ENCODE data around the gene PCDHGA4. TPM values are rescaled to one million over a fixed set of nuclear protein-coding genes. Genes with fewer than 3 reads are reported as not detected.

Gene PCDHGA4
- total and polyA plus RNA-seq, 11 donors: 2.5 to 13.7 (median 9.9) TPM

DNA sequence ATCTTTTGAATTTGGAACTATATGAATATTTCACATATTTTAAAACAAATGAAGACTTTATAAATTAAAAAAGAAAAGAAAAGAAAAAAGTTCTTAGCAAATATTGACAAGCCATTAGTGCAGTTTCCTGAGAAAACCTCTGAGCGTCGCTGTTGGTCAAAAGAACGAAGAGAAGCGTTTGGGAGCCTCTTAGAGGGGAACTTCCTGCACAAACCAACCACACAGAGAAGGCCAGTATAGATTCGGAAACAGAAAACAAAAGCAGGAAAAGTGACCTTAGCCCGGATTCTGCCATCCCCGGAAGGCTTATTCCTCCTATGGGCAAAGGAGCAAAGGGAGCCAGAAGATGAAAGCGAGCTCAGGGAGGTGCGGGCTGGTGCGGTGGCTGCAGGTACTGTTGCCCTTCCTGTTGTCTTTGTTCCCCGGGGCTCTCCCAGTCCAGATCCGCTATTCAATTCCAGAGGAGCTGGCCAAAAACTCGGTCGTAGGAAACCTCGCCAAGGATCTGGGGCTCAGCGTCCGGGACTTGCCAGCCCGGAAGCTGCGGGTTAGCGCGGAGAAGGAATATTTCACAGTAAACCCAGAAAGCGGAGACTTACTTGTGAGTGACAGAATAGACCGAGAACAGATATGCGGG, 5.1 kb downstream of the PCDHGA4 start, which contains the start of gene PCDHGB2:
TSS of gene PCDHGB2 (plus strand) at position 205 of the 637 bp plus-strand sequence. CDS start at position 347, 142 bp downstream.
- intact Hi-C loops (cut with DNase I): loop anchor here in 4 of 10 donors (5.0 to 10.0 kb wide), 3 partner anchors 52 to 165 kb away; partner anchors contain the start of genes PCDHGA10 (in 3 of the 4) and PCDHGB7 (in 2 of the 4)
- H3K4me1 ChIP-seq: peaks cover 0 to 33% (median 0%) of the 10 kb centered on the region in 12 donors
- TF ChIP-seq, protein P1, sequence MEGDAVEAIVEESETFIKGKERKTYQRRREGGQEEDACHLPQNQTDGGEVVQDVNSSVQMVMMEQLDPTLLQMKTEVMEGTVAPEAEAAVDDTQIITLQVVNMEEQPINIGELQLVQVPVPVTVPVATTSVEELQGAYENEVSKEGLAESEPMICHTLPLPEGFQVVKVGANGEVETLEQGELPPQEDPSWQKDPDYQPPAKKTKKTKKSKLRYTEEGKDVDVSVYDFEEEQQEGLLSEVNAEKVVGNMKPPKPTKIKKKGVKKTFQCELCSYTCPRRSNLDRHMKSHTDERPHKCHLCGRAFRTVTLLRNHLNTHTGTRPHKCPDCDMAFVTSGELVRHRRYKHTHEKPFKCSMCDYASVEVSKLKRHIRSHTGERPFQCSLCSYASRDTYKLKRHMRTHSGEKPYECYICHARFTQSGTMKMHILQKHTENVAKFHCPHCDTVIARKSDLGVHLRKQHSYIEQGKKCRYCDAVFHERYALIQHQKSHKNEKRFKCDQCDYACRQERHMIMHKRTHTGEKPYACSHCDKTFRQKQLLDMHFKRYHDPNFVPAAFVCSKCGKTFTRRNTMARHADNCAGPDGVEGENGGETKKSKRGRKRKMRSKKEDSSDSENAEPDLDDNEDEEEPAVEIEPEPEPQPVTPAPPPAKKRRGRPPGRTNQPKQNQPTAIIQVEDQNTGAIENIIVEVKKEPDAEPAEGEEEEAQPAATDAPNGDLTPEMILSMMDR (IDR thresholded peaks at IDR 0.05): peak in 10 of 12 donors; percentile 28 to 58 (median 48)
- TF ChIP-seq POLR2A (IDR thresholded peaks at IDR 0.05): no peak
- WGBS, 4 donors: 13 to 31% (median 24%) methylated on average over 22 to 24 of the region's 24 CpGs
- H3K9me3 ChIP-seq: peaks cover 0 to 98% (median 83%) of the 10 kb centered on the region in 12 donors
- no peak for DNase-seq
- H3K27me3 ChIP-seq: peaks cover 0 to 27% (median 0%) of the 10 kb centered on the region in 9 donors
- peak; percentile 19 to 59 (median 38) for ATAC-seq
- H3K36me3 ChIP-seq: peaks cover 0 to 20% (median 0%) of the 10 kb centered on the region in 9 donors
- peak within 1 kb of the TSS in 6 of 12 donors; percentile 4 to 61 (median 27) for H3K27ac ChIP-seq
- H3K4me3 ChIP-seq: peak within 1 kb of the TSS in 10 of 12 donors; percentile 2 to 50 (median 38)

DNA sequence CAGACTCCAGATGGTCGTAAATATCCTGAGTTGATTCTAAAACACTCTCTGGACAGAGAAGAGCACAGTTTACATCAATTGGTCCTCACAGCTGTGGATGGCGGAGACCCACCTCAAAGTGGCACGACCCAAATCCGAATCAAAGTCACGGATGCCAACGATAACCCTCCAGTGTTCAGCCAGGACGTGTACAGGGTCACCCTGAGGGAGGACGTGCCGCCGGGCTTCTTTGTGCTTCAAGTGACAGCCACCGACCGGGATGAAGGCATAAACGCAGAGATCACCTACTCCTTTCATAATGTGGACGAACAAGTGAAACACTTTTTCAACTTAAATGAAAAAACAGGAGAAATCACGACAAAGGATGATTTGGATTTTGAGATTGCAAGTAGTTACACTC, 5.9 kb downstream of the PCDHGA4 start:
- H3K27ac ChIP-seq: peak overlapping the region in 2 of 12 donors; percentile 43 to 61
- 35 to 55% (median 51%) methylated on average over 15 of the region's 15 CpGs for WGBS, 4 donors

DNA sequence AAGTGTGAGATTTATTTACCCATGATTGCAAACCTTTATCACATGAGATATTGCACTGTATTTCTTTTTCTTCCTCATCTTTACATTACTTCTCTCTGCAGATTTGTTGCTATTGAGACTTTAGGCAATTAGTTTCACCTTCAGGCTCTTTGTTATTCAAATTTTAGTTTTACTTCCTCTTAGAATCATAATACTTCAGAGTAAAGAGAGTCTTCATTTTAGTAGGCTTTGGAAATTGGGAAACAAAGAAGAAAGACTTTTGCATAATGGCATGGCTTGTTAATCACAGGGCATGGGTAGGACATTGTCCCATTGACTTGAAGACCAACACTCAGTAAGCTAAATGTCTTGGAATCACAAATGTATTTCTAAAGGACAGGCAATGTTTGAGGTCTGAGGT, 7.9 kb downstream of the PCDHGA4 start:
- ATAC-seq (no peak), DNase-seq (no peak)
- Histone ChIP-seq H3K36me3 (peaks cover 0 to 16% (median 0%) of the 10 kb centered on the region in 9 donors), H3K4me3 (no peak overlapping the region), H3K9me3 (peaks cover 0 to 98% (median 81%) of the 10 kb centered on the region in 12 donors), H3K27ac (no peak overlapping the region), H3K4me1 (peaks cover 0 to 18% (median 0%) of the 10 kb centered on the region in 12 donors), H3K27me3 (peaks cover 0 to 46% (median 0%) of the 10 kb centered on the region in 9 donors)
- no peak for TF ChIP-seq POLR2A (IDR thresholded peaks at IDR 0.05)
- intact Hi-C loops (cut with DNase I): loop anchor here in 3 of 10 donors (5.0 to 10.0 kb wide), 2 partner anchors 50 to 52 kb away; partner anchors contain the start of genes PCDHGA10 (in 3 of the 3) and PCDHGB7 (in 2 of the 3)

More for the DNA sequence above, 5.9 kb downstream of the PCDHGA4 start:
- Histone ChIP-seq H3K9me3 (peaks cover 0 to 98% (median 83%) of the 10 kb centered on the region in 12 donors), H3K4me1 (peaks cover 0 to 25% (median 0%) of the 10 kb centered on the region in 12 donors), H3K4me3 (peak overlapping the region in 4 of 12 donors; percentile 35 to 50 (median 44)), H3K36me3 (peaks cover 0 to 14% (median 0%) of the 10 kb centered on the region in 9 donors), H3K27me3 (peaks cover 0 to 32% (median 0%) of the 10 kb centered on the region in 9 donors)
- ATAC-seq: no peak
- intact Hi-C loops (cut with DNase I): loop anchor here in 3 of 10 donors (5.0 to 10.0 kb wide), 2 partner anchors 52 to 54 kb away; partner anchors contain the start of genes PCDHGA10 (in 3 of the 3) and PCDHGB7 (in 2 of the 3)
- TF ChIP-seq, protein P1 (IDR thresholded peaks at IDR 0.05): no peak
- no peak for TF ChIP-seq POLR2A (IDR thresholded peaks at IDR 0.05)
- no peak for DNase-seq

DNA sequence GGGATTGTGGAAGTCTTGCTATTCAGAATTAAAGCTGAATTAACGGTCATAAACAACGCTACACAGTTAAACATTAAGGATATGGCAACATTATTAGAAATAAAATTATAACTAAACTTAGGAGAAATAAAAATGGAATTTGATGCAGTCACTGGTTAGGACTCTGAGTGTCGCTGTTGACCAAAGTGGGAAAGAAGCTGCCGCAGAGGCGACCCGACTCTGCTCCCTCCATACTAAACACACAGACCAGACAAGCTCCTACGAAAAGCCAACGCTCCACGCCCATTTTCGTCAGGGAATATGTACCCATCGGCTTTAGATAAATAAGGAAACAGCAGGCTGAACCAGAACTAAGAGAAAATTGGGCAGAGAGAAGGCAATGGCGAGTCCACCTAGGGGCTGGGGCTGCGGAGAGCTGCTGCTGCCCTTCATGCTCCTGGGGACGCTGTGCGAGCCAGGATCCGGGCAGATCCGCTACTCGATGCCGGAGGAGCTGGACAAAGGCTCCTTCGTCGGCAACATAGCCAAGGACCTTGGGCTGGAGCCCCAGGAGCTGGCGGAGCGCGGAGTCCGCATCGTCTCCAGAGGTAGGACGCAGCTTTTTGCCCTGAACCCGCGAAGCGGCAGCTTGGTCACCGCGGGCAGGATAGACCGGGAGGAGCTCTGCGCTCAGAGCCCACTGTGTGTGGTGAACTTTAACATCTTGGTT, 9.3 kb downstream of the PCDHGA4 start, which contains the start of gene PCDHGA5:
TSS of gene PCDHGA5 (plus strand) at position 211 of the 709 bp plus-strand sequence. CDS start at position 380, 169 bp downstream.
- peak; percentile 21 to 66 (median 52) for ATAC-seq
- Histone ChIP-seq H3K36me3 (peaks cover 0 to 11% (median 0%) of the 10 kb centered on the region in 9 donors), H3K4me3 (peak within 1 kb of the TSS in 9 of 12 donors; percentile 2 to 34 (median 19)), H3K4me1 (peaks cover 0 to 18% (median 0%) of the 10 kb centered on the region in 12 donors), H3K27ac (peak within 1 kb of the TSS in 1 of 12 donors; percentile 14), H3K9me3 (peaks cover 0 to 98% (median 77%) of the 10 kb centered on the region in 12 donors), H3K27me3 (peaks cover 0 to 46% (median 0%) of the 10 kb centered on the region in 9 donors)
- peak in 1 of 5 donors; percentile 24 for DNase-seq
- WGBS, 4 donors: 23 to 32% (median 27%) methylated on average over 29 to 34 of the region's 34 CpGs
- TF ChIP-seq, protein P1 (IDR thresholded peaks at IDR 0.05): peak in 6 of 12 donors; percentile 5 to 22 (median 17)
- no peak for TF ChIP-seq POLR2A (IDR thresholded peaks at IDR 0.05)
- intact Hi-C loops (cut with DNase I): loop anchor here in 3 of 10 donors (5.0 to 10.0 kb wide), 2 partner anchors 48 to 51 kb away; partner anchors contain the start of genes PCDHGA10 (in 3 of the 3) and PCDHGB7 (in 2 of the 3)
